ENCODE measurements around the gene LRRK2.
"Not testable (repeated sequence)": the region's sequence is repeated elsewhere in the genome, so short reads cannot be mapped to it uniquely, and the experiment has no call there.

The LRRK2 gene

GRCh38 chr12:40209886-40210285, 14.9 kb upstream of the LRRK2 start:
- TF ChIP-seq POLR2AphosphoS5 (IDR thresholded peaks at IDR 0.05; ENCODE audit: low read depth, low read length) (no peak), PAX5 (IDR thresholded peaks at IDR 0.05; ENCODE audit: insufficient read depth, low read length, severe bottlenecking) (no peak), POU2F2 (IDR thresholded peaks at IDR 0.05; ENCODE audit: low read depth, low read length) (no peak), POLR2A (IDR thresholded peaks at IDR 0.05; ENCODE audit: low read depth, low read length) (no peak), TAF1 (IDR thresholded peaks at IDR 0.05; ENCODE audit: low read depth, low read length) (no peak), SPI1 (IDR thresholded peaks at IDR 0.05; ENCODE audit: low read depth, low read length) (no peak)
- FAIRE-seq, result no peak
- DNase-seq (ENCODE audit: insufficient read length, low spot score), result no peak

GRCh38 chr12:40211186-40211585, 13.6 kb upstream of the LRRK2 start:
- FAIRE-seq; DNase-seq (ENCODE audit: insufficient read length, low spot score): not testable (repeated sequence)

GRCh38 chr12:40212566-40212965, 12.2 kb upstream of the LRRK2 start:
- FAIRE-seq (no peak), DNase-seq (ENCODE audit: insufficient read length, low spot score) (no peak)
- TF ChIP-seq PAX5 (IDR thresholded peaks at IDR 0.05; ENCODE audit: insufficient read depth, low read length, severe bottlenecking) (no peak), POLR2AphosphoS5 (IDR thresholded peaks at IDR 0.05; ENCODE audit: low read depth, low read length) (no peak), SPI1 (IDR thresholded peaks at IDR 0.05; ENCODE audit: low read depth, low read length) (no peak), POU2F2 (IDR thresholded peaks at IDR 0.05; ENCODE audit: low read depth, low read length) (no peak), POLR2A (IDR thresholded peaks at IDR 0.05; ENCODE audit: low read depth, low read length) (no peak)

DNA sequence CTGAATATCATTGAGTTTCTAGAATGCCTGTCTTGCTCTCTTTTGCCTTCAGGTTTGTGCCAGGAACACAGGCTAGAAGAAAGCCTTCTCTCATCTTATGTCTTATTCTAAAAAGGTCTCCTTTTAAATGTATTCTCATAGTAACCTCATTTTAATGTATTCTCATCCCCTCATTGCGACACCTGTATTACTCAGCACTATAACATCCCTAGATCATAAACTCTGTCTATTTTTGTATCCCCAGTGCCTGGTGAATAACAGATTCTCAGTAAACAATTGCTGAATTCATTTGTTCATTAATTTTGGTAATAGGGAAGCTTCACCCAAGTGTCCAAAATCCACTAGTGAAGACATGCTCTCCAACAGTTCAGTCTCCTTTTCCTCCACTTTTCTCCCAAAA, 8.8 kb upstream of the LRRK2 start:
- TF ChIP-seq POLR2A (IDR thresholded peaks at IDR 0.05; ENCODE audit: low read depth, low read length) (no peak), POLR2AphosphoS5 (IDR thresholded peaks at IDR 0.05; ENCODE audit: low read depth, low read length) (no peak), SPI1 (IDR thresholded peaks at IDR 0.05; ENCODE audit: low read depth, low read length) (no peak), TAF1 (IDR thresholded peaks at IDR 0.05; ENCODE audit: low read depth, low read length) (no peak), PAX5 (IDR thresholded peaks at IDR 0.05; ENCODE audit: insufficient read depth, low read length, severe bottlenecking) (no peak), POU2F2 (IDR thresholded peaks at IDR 0.05; ENCODE audit: low read depth, low read length) (no peak)
- FAIRE-seq, result no peak
- DNase-seq (ENCODE audit: insufficient read length, low spot score), result no peak

GRCh38 chr12:40216516-40217288, 8.1 kb upstream of the LRRK2 start:
- FAIRE-seq, result no peak
- TF ChIP-seq POLR2AphosphoS5 (IDR thresholded peaks at IDR 0.05; ENCODE audit: low read depth, low read length) (no peak), POLR2A (IDR thresholded peaks at IDR 0.05; ENCODE audit: low read depth, low read length) (no peak), PAX5 (IDR thresholded peaks at IDR 0.05; ENCODE audit: insufficient read depth, low read length, severe bottlenecking) (no peak), TAF1 (IDR thresholded peaks at IDR 0.05; ENCODE audit: low read depth, low read length) (no peak), SPI1 (IDR thresholded peaks at IDR 0.05; ENCODE audit: low read depth, low read length) (no peak), POU2F2 (IDR thresholded peaks at IDR 0.05; ENCODE audit: low read depth, low read length) (no peak)
- no peak for DNase-seq (ENCODE audit: insufficient read length, low spot score)

DNA sequence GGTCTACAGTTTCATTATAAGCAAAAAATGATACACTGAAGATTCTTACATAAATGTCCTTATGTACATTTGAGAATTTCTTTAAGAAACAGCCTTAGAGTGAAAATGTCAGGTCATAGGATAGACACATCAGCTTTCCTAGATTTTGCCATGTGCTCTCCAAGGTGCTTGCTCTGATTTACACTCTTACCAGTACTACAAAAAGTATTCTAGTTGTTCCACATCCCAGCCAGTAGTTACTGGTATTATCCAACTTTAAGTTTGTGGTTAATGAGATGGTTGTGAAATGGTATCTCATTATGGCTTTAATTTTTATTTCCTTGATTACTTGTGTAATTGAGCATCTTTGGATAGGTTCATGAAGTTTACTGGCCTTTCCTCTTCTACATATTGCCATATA, 5.0 kb upstream of the LRRK2 start:
- TF ChIP-seq PAX5 (IDR thresholded peaks at IDR 0.05; ENCODE audit: insufficient read depth, low read length, severe bottlenecking) (no peak), TAF1 (IDR thresholded peaks at IDR 0.05; ENCODE audit: low read depth, low read length) (no peak)
- no peak for DNase-seq (ENCODE audit: insufficient read length, low spot score)
- FAIRE-seq, result no peak

- TF ChIP-seq POLR2AphosphoS5 (IDR thresholded peaks at IDR 0.05; ENCODE audit: low read depth, low read length) (no peak), TAF1 (IDR thresholded peaks at IDR 0.05; ENCODE audit: low read depth, low read length) (no peak), PAX5 (IDR thresholded peaks at IDR 0.05; ENCODE audit: insufficient read depth, low read length, severe bottlenecking) (no peak), POLR2A (IDR thresholded peaks at IDR 0.05; ENCODE audit: low read depth, low read length) (no peak), SPI1 (IDR thresholded peaks at IDR 0.05; ENCODE audit: low read depth, low read length) (no peak), POU2F2 (IDR thresholded peaks at IDR 0.05; ENCODE audit: low read depth, low read length) (no peak)
- no peak for DNase-seq (ENCODE audit: insufficient read length, low spot score)
- no peak for FAIRE-seq
These were observed 2.5 kb upstream of the LRRK2 start for GRCh38 chr12:40222247-40222646.

GRCh38 chr12:40223646-40224045, 1.2 kb upstream of the LRRK2 start:
- DNase-seq (ENCODE audit: insufficient read length, low spot score), result no peak

DNA sequence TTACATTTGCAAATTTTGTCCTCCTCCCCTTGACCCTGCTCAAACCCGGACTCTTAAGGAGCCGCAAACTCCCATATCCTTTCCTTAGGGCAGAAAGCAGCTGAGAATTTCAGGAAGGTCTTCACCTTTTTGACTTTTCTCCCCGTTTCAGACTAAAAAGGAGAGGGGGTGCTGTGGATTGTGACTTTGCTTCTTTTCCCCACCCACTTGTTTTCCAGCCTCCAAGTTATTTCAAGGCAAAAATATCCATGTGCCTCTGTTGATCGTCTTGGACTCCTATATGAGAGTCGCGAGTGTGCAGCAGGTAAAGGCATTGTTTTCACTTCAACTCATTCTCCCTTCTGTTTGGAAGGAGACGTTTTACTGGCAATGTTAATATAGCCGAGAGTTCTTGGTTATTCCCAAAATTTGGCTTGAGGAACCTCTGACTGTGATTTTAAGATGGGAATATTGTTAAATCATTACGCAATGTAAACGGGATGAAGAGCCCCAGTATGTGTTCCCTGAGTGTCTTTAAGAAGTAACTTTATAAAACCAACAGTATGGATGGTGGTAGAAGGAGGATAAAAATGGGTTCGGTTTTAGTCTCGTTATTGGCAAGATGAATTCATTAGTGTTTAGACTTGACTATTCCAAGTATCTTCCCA, 663 bp downstream of the LRRK2 start:
- DNase-seq (ENCODE audit: insufficient read length, low spot score) (no peak), FAIRE-seq (peak; percentile 31)
- TF ChIP-seq POLR2AphosphoS5 (IDR thresholded peaks at IDR 0.05; ENCODE audit: low read depth, low read length), result no peak
- no peak for TF ChIP-seq TAF1 (IDR thresholded peaks at IDR 0.05; ENCODE audit: low read depth, low read length)
- no peak for TF ChIP-seq SPI1 (IDR thresholded peaks at IDR 0.05; ENCODE audit: low read depth, low read length)
- no peak for TF ChIP-seq POU2F2 (IDR thresholded peaks at IDR 0.05; ENCODE audit: low read depth, low read length)
- TF ChIP-seq PAX5 (IDR thresholded peaks at IDR 0.05; ENCODE audit: insufficient read depth, low read length, severe bottlenecking), result no peak
- no peak for TF ChIP-seq POLR2A (IDR thresholded peaks at IDR 0.05; ENCODE audit: low read depth, low read length)

More at GRCh38 chr12:40223646-40224045, 1.2 kb upstream of the LRRK2 start:
- peak; percentile 16 for FAIRE-seq
- TF ChIP-seq TAF1 (IDR thresholded peaks at IDR 0.05; ENCODE audit: low read depth, low read length) (no peak), POLR2AphosphoS5 (IDR thresholded peaks at IDR 0.05; ENCODE audit: low read depth, low read length) (no peak), SPI1 (IDR thresholded peaks at IDR 0.05; ENCODE audit: low read depth, low read length) (no peak), PAX5 (IDR thresholded peaks at IDR 0.05; ENCODE audit: insufficient read depth, low read length, severe bottlenecking) (no peak)

- DNase-seq (ENCODE audit: insufficient read length, low spot score) (no peak), FAIRE-seq (peak; percentile 84)
- peak; percentile 64 for TF ChIP-seq PAX5 (IDR thresholded peaks at IDR 0.05; ENCODE audit: insufficient read depth, low read length, severe bottlenecking)
- 0 out of 2 replicates have a peak, but pooled peaks have one; percentile 42 for TF ChIP-seq POU2F2 (IDR thresholded peaks at IDR 0.05; ENCODE audit: low read depth, low read length)
- no peak for TF ChIP-seq TAF1 (IDR thresholded peaks at IDR 0.05; ENCODE audit: low read depth, low read length)
- peak; percentile 98 for TF ChIP-seq SPI1 (IDR thresholded peaks at IDR 0.05; ENCODE audit: low read depth, low read length)
These were observed 1.3 kb downstream of the LRRK2 start for GRCh38 chr12:40225984-40226602.

Measured in GM12891 (cell line).